Endometrial microvascular endothelial cells (primary cell): ENCODE data around the gene TAF7. TPM values are rescaled to one million over a fixed set of nuclear protein-coding genes. Genes with fewer than 3 reads are reported as not detected.

Experiments
- total RNA-seq: library from RNA; depleted of rRNA; stranded (reverse); fragments of >200 nt; gene quantifications from one replicate; pipeline ENCODE4 v1.2.3, GENCODE V29; 2015; ENCODE audit errors: inconsistent ontology term

TAF7 gene
- total RNA-seq, 1 donor from 2014 or later: 45.0 TPM

Other genes with a start within 250 kb of the TAF7 start
- gene PCDHB2, start 226.2 kb downstream of the TAF7 start, total RNA-seq: 0.28 TPM
- 0.19 TPM for gene PCDHB3, start 220.3 kb downstream of the TAF7 start, total RNA-seq
- 0.09 TPM for gene PCDHB4, start 199.0 kb downstream of the TAF7 start, total RNA-seq
- 1.4 TPM for gene PCDHB5, start 185.6 kb downstream of the TAF7 start, total RNA-seq
- 0.28 TPM for gene PCDHB6, start 170.7 kb downstream of the TAF7 start, total RNA-seq
- 1.2 TPM for gene PCDHB7, start 148.1 kb downstream of the TAF7 start, total RNA-seq
- gene PCDHB8, start 143.0 kb downstream of the TAF7 start, total RNA-seq: not detected
- 0.28 TPM for gene PCDHB16, start 138.4 kb downstream of the TAF7 start, total RNA-seq
- not detected for gene PCDHB9, start 133.6 kb downstream of the TAF7 start, total RNA-seq
- gene PCDHB10, start 128.4 kb downstream of the TAF7 start, total RNA-seq: 0.19 TPM
- 0.19 TPM for gene PCDHB11, start 121.2 kb downstream of the TAF7 start, total RNA-seq
- not detected for gene PCDHB12, start 112.1 kb downstream of the TAF7 start, total RNA-seq
- gene PCDHB13, start 106.9 kb downstream of the TAF7 start, total RNA-seq: 0.65 TPM
- gene PCDHB14, start 97.4 kb downstream of the TAF7 start, total RNA-seq: 0.37 TPM
- gene PCDHB15, start 75.4 kb downstream of the TAF7 start, total RNA-seq: not detected
- gene SLC25A2, start 16.7 kb downstream of the TAF7 start, total RNA-seq: 0.09 TPM
- gene PCDHGA1, start 9.7 kb upstream of the TAF7 start, total RNA-seq: 0.09 TPM
- 0.84 TPM for gene PCDHGA2, start 18.0 kb upstream of the TAF7 start, total RNA-seq
- gene PCDHGA3, start 23.0 kb upstream of the TAF7 start, total RNA-seq: 1.3 TPM
- 0.74 TPM for gene PCDHGB1, start 29.3 kb upstream of the TAF7 start, total RNA-seq
- gene PCDHGA4, start 34.2 kb upstream of the TAF7 start, total RNA-seq: 3.2 TPM
- gene PCDHGB2, start 39.2 kb upstream of the TAF7 start, total RNA-seq: 2.0 TPM
- 0.46 TPM for gene PCDHGA5, start 43.4 kb upstream of the TAF7 start, total RNA-seq
- 0.65 TPM for gene PCDHGB3, start 49.5 kb upstream of the TAF7 start, total RNA-seq
- 1.2 TPM for gene PCDHGA6, start 53.1 kb upstream of the TAF7 start, total RNA-seq
- 1.0 TPM for gene PCDHGA7, start 62.0 kb upstream of the TAF7 start, total RNA-seq
- gene PCDHGB4, start 66.9 kb upstream of the TAF7 start, total RNA-seq: 2.4 TPM
- gene PCDHGA8, start 71.8 kb upstream of the TAF7 start, total RNA-seq: under 0.01 TPM
- 3.7 TPM for gene PCDHGB5, start 77.2 kb upstream of the TAF7 start, total RNA-seq
- 0.19 TPM for gene PCDHGA9, start 82.0 kb upstream of the TAF7 start, total RNA-seq
- gene PCDHGB6, start 87.2 kb upstream of the TAF7 start, total RNA-seq: 1.0 TPM
- 1.1 TPM for gene PCDHGA10, start 92.2 kb upstream of the TAF7 start, total RNA-seq
- 1.2 TPM for gene PCDHGB7, start 96.9 kb upstream of the TAF7 start, total RNA-seq
- gene PCDHGA11, start 100.3 kb upstream of the TAF7 start, total RNA-seq: 4.5 TPM
- gene PCDHGA12, start 109.7 kb upstream of the TAF7 start, total RNA-seq: 0.74 TPM
- gene PCDHGC3, start 155.2 kb upstream of the TAF7 start, total RNA-seq: 8.1 TPM
- not detected for gene PCDHGC4, start 164.2 kb upstream of the TAF7 start, total RNA-seq
- gene PCDHGC5, start 168.3 kb upstream of the TAF7 start, total RNA-seq: not detected